Body of pancreas (tissue), 4 donors: ENCODE measurements around the gene EPHB1.

ENCODE experiments used
- CTCF ChIP-seq, 7 experiments: fragments of 450-650 bp in 4 of 7; fragments of 200-600 bp in 3 of 7; sonication (generic) in 3 of 7; IDR thresholded peaks; one replicate each; pipeline ENCODE4 v1.5.1; 2016 to 2019; ENCODE audit warnings: antibody characterized with exemption in 7 of 7
- POLR2A ChIP-seq, 3 donors: fragments of 450-650 bp; IDR thresholded peaks; one replicate each; pipeline ENCODE4 v1.6.1; 2016; ENCODE audit warnings: antibody characterized with exemption in 3 of 3, mild to moderate bottlenecking in 2 of 3

GRCh38 chr3:134810052-134810435 lies 15.0 kb downstream of the EPHB1 start:
- TF ChIP-seq CTCF (IDR thresholded peaks at IDR 0.05) (no peak), POLR2A (IDR thresholded peaks at IDR 0.05) (no peak)
